ENCODE measurements around the gene DLG4.
"Not testable (repeated sequence)": the region's sequence is repeated elsewhere in the genome, so short reads cannot be mapped to it uniquely, and the experiment has no call there.

The DLG4 gene

DNA sequence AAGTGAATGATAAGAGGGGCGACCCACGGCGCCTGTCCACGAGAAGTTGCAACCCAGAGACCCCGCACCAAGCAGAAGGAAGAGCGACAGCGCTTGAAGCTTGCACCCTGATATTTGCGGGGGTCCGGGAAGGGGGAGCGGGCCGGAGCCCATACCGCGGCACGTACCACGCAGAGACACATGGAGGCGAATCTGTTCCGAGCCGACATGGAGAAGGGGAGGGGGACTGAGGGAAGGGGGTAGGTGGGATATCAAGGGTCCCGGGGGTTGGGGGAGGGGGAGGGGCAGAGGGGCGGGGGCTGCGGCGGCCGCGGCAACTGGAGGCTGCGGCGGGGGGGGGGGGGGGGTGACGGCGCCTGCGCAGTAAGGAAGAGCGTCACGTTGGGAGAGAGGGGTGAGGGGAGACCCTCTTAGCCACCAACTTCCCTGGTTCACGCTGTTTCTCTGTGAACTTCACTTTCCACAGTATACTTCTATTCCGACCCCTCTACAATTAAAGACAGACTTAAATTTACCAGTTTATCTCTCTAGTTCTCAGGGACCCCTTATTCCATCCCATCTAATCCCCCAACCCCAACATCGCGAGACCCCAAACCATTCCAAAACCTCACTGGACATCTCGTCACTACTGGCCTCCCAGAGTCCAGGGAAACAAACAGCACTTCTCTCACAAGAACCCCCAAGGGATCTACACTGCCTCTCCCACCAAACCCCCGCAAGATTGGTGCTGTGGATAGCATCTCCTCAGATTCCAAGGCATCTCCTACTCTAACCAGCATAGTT lies 8.0 kb downstream of the DLG4 start:
- DNase-seq, result no peak

GRCh38 chr17:7208754-7209460 lies 10.7 kb downstream of the DLG4 start:
- no peak for DNase-seq

GRCh38 chr17:7208027-7208571 lies 11.5 kb downstream of the DLG4 start:
- no peak for DNase-seq

- no peak for DNase-seq
Measured at GRCh38 chr17:7207120-7208001, 12.3 kb downstream of the DLG4 start.

DNA sequence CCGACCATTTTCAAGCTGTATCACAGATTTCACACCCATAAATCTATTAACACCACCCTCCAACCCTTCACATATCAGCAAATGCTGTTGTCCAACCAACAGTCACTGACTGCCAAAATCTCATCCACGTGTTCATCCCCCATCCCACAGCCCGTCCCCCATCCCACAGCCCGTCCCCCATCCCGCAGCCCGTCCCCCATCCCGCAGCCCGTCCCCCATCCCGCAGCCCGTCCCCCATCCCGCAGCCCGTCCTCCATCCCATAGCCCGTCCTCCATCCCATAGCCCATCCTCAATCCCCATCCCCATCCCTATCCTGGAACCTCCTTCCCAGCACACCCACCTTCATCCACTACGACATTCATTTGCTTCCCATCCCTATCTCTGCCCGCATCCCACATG lies 14.1 kb downstream of the DLG4 start:
- no peak for DNase-seq

GRCh38 chr17:7204828-7205461 lies 14.7 kb downstream of the DLG4 start:
- DNase-seq, result no peak

GRCh38 chr17:7204336-7204735 lies 15.3 kb downstream of the DLG4 start:
- DNase-seq, result no peak

DNA sequence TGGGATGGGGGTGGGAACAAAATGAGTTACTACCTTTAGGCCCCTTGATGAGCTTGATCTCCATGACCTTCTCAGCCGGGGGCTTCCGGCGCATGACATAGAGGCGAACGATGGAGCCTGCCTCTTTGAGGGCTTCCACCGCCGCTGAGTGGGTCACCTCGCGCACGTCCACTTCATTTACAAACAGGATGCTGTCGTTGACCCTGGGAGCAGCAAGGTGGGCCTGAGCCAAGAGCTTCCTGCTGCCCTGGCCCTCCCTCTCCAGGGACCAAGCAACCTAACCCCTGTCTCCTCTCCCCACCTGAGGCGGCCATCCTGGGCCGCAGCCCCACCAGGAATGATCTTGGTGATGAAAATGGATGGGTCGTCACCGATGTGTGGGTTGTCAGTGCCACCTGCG lies 16.2 kb downstream of the DLG4 start:
- DNase-seq, result no peak

DNA sequence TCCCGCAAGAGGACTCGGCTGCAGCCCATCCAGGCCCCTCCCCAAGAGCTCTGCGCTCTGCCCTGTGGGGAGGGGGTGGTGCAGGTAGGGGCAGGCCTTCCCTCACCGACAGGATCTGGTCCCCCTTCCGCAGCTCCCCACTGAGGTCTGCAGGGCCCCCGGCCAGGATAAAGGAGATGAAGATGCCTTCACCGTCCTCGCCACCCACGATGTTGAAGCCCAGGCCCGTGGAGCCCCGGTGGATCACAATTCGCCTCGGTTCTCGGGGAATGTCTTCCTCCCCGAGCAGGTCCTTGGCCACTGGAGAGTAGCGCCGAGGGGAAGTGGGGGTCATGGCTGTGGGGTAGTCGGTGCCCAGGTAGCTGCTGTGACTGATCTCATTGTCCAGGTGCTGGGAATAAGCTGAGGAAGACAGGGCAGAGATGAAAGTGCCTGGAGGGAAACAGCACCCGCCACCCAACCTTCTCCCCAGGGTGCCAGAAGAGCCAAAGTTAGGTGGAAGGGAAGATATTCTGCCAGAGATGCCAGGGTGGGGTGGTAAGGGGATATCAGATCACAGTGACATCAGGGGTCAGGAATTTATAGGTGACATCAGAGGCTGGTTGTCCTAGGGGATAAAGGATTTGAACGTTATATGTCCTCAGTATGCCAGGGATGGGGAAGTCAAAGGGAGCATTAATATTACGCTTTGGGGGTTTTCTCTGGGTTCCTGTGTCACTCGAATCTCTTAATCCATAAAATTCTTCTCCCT lies 22.8 kb downstream of the DLG4 start:
- DNase-seq, result no peak

DNA sequence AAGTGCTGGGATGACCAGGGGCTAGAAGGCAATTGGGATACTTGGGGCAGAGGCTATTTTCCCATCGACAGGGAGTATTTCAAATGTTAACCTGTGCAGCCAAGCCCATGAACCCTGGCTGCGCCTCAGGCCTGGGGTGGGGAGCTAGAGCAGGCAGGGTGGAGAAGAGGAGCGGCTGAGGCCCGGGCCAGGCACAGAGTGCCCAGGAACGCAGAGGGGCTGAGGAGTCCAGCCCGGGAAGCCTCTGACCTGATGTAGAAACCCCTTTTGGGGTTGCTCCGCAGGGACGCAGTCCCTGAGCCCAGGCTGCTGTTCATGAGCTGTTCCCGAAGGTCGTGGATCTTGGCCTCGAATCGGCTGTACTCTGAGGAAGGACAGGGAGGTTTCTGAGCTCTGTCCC lies 23.7 kb downstream of the DLG4 start:
- no peak for DNase-seq

DNA sequence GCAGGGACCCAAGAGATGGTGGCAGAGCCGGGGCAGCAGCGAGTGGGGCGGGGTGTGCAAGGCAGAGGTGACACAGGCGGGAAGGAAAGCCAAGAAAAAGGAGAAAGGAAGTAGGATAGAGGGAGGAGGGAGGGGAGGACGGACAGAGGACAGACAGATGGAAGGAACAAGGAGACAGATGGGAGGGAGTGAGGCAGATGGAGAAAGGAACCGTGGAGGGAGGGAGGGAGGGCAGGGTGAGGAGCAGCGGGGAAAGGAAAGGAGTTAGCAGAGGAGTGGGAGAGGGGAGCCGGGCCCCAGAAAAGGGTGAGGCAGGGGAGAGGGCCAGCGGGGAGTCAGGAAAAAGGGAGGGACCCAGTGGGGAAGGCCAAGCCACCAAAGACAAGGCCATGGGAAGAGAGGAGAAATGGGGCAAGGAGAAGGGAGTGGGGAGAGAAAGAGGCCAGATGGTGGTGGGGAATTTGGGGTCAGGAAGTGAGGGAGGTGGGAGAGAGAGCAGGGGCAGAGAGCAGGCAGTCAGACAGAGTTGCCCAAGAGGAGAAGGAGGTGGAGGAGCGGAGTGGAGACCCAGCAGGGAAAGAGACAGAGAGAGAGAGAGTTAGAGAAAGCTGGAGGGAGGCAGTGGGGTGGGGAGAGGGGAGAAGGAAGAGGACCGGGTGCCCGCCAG lies 27.2 kb downstream of the DLG4 start:
- DNase-seq, result no peak

GRCh38 chr17:7191571-7192270 lies 27.9 kb downstream of the DLG4 start:
- no peak for DNase-seq

DNA sequence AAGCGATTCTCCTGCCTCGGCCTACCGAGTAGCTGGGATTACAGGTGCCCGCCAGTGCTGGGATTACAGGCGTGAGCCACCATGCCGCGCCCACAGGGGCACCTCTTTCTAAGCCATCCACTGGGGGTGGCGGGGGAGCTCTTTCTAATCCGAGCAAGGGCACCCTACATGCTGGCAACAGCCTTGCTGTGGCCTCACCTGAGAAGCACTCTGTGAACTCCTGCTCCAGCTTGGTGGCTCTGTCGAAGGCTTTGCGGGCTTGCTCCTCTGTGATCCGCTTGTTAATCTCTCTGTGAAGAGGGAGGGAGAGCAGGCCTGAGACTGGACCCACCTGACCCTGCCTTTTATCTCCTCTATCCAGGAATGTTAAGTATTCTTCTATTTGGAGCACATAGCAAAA lies 28.6 kb downstream of the DLG4 start:
- DNase-seq, result no peak

GRCh38 chr17:7190276-7190917 lies 29.2 kb downstream of the DLG4 start:
- DNase-seq, result no peak

DNA sequence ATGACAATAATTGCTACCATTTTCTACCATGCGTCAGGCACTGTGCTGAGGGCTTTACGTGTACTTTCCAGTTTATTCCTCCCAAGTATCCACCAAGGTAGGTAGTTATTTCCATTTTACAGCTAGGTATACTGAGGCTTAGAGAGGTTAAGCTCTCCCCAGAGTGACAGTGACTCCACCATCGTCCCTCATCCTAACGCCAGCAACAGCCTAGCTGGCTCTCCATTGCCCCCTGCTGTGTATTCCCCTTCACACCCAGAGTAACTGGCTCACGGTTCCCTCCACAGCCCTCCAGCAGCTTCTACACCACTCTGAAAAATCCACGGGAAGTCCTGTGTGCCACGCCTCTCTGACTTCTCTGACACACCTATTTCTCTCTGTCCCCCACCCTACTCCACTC lies 33.4 kb downstream of the DLG4 start:
- DNase-seq, result no peak

- DNase-seq, result no peak
Measured at GRCh38 chr17:7184647-7185046, 35.0 kb downstream of the DLG4 start.

DNA sequence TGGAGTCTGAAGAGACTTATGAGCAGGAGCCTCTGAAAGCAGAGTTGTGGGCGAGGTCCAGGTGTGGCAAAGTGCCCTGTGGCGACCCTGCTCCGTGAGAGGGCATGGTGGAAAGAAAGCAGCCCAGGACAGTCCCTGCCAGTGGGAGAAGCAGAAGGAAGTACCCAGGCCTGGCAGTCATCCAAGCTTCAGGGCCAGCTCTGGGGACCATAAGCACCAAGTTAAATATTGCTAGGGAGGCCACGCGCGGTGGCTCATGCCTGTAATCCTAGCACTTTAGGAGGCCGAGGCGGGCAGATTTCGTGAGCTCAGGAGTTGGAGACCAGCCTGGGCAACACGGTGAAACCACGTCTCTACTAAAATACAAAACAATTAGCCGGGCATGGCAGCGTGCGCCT lies 35.5 kb downstream of the DLG4 start:
- DNase-seq, result no peak

- no peak for DNase-seq
Measured at GRCh38 chr17:7183433-7184090, 36.1 kb downstream of the DLG4 start.

DNA sequence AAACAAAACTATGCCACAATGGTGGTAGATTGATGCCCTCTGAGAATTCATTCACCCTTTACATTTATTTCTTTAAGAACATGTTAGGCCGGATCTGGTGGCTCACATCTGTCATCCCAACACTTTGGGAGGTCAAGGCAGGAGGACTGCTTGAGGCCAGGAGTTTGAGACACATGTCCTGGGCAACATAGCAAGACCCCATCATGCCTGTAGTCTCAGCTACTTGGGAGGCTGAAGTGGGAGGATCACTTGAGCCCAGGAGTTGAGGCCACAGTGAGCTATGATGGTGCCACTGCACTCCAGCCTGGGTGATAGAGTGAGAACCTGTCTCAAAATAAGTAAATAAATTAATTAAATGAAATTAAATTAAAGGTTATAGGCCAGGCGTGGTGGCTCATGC lies 37.5 kb downstream of the DLG4 start:
- not testable (repeated sequence) for DNase-seq

All from GF-D8 (cell line).